HCT116 (cell line): Measurements from ENCODE around the gene MFRP. TPM values are rescaled to one million over a fixed set of nuclear protein-coding genes. Genes with fewer than 3 reads are reported as not detected.
A peak's percentile ranks its signal among the peaks of the same experiment; 100 is the strongest.

Experiments
- ATAC-seq: fragments of 200-7000 bp; cut with Tn5 transposase; 2 replicates; pipeline ENCODE4 v1.9.1; 2020; ENCODE audit warnings: mild to moderate bottlenecking, moderate library complexity
- BruUV-seq: library from RNA; stranded (reverse); fragments of 400-500 nt; replicated peaks from 2 replicates; lab custom pipeline; 2021; lab: Mats Ljungman, UMichigan
- CTCF ChIA-PET: fragments of 300-600 bp; sonication (Branson Sonifier 250); formaldehyde crosslinking; loops from one replicate; lab custom pipeline; 2021; ENCODE audit warnings: antibody characterized with exemption; lab: Charles Lee
- POLR2A ChIA-PET: fragments of 300-600, 350-600 bp; sonication (Branson Sonifier 250); formaldehyde crosslinking; loops from one replicate; lab custom pipeline; 2021; ENCODE audit warnings: antibody characterized with exemption; lab: Charles Lee
- RAD21 ChIA-PET, 2 experiments: fragments of 300-600 bp; sonication (Branson Sonifier 250); formaldehyde crosslinking; loops; one replicate each; lab custom pipeline; 2023; ENCODE audit warnings: low total read pairs in 2 of 2; ENCODE audit not compliant: uncharacterized antibody in 2 of 2, unreplicated experiment in 2 of 2, low non-redundant PET in 1 of 2; lab: Charles Lee
- DNase-seq: peaks from one replicate; pipeline ENCODE4 v3.0.0-alpha.2; 2010; ENCODE audit warnings: low read depth, low spot score
- H2AFZ ChIP-seq: fragments of 200-600 bp; shearing (Covaris generic), sonication (generic); 2 replicates; pipeline ENCODE4 v1.6.1; 2017; ENCODE audit warnings: low read depth, mixed run types, mixed read lengths, antibody characterized with exemption, low read length; ENCODE audit not compliant: poor library complexity, severe bottlenecking
- H3K27ac ChIP-seq: 2 replicates; pipeline ENCODE4 v1.5.1; 2012; ENCODE audit warnings: low read depth, low read length
- H3K27me3 ChIP-seq: fragments of 200-600 bp; sonication (generic); 2 replicates; pipeline ENCODE4 v1.6.1; 2016; ENCODE audit warnings: mixed run types, low read length, mixed read lengths; ENCODE audit not compliant: insufficient read depth
- H3K36me3 ChIP-seq, 2 experiments: fragments of 200-500 bp in 1 of 2; fragments of 200-600 bp in 1 of 2; sonication (Bioruptor generic) in 1 of 2; sonication (generic) in 1 of 2; 2 replicates each; pipeline versions ENCODE4 v1.5.1 to v1.6.1; 2014 to 2016; ENCODE audit warnings: low read length in 2 of 2, inconsistent platforms in 1 of 2, mixed read lengths in 1 of 2, mixed run types in 1 of 2; ENCODE audit not compliant: insufficient read depth in 2 of 2, control insufficient read depth in 1 of 2
- H3K4me1 ChIP-seq, 2 experiments: fragments of 200-600 bp in 1 of 2; sonication (generic) in 1 of 2; 2 replicates each; pipeline versions ENCODE4 v1.5.1 to v1.6.1; 2012 to 2017; ENCODE audit warnings: low read length in 2 of 2, inconsistent platforms in 1 of 2, mild to moderate bottlenecking in 1 of 2, mixed read lengths in 1 of 2, mixed run types in 1 of 2, moderate library complexity in 1 of 2; ENCODE audit not compliant: insufficient read depth in 2 of 2, control insufficient read depth in 1 of 2
- H3K4me2 ChIP-seq: fragments of 200-600 bp; sonication (generic); 2 replicates; pipeline ENCODE4 v1.6.1; 2017; ENCODE audit warnings: mixed run types, low read length, mixed read lengths
- H3K4me3 ChIP-seq, 2 experiments: fragments of 200-600 bp in 1 of 2; sonication (generic) in 1 of 2; replicated peaks in 1 of 2; 2 replicates each; pipeline ENCODE4 v1.5.1; 2011 to 2016; ENCODE audit warnings: low read length in 2 of 2, control low read depth in 1 of 2, low read depth in 1 of 2, mild to moderate bottlenecking in 1 of 2, mixed read lengths in 1 of 2, mixed run types in 1 of 2
- H3K79me2 ChIP-seq: fragments of 200-600 bp; sonication (generic); 2 replicates; pipeline ENCODE4 v1.6.1; 2017; ENCODE audit warnings: mild to moderate bottlenecking, mixed run types, low read length, moderate library complexity, mixed read lengths; ENCODE audit not compliant: insufficient read depth
- H3K9ac ChIP-seq: fragments of 200-600 bp; sonication (generic); 2 replicates; pipeline ENCODE4 v1.6.1; 2016; ENCODE audit warnings: low read length, mixed read lengths
- H3K9me2 ChIP-seq: fragments of 200-600 bp; sonication (generic), shearing (Covaris generic); 2 replicates; pipeline ENCODE4 v1.6.1; 2017; ENCODE audit warnings: mixed run types, mild to moderate bottlenecking, moderate library complexity; ENCODE audit not compliant: insufficient read depth
- H3K9me3 ChIP-seq, 2 experiments: fragments of 200-500 bp in 1 of 2; fragments of 200-600 bp in 1 of 2; sonication (Bioruptor generic) in 1 of 2; sonication (generic) in 1 of 2; 2 replicates each; pipeline ENCODE4 v1.6.1; 2014 to 2017; ENCODE audit warnings: low read length in 2 of 2, mixed read lengths in 2 of 2, inconsistent platforms in 1 of 2, low read depth in 1 of 2, mild to moderate bottlenecking in 1 of 2, mixed run types in 1 of 2, moderate library complexity in 1 of 2; ENCODE audit not compliant: control insufficient read depth in 1 of 2, insufficient read depth in 1 of 2
- H4K20me1 ChIP-seq: fragments of 200-600 bp; sonication (generic), shearing (Covaris generic); 2 replicates; pipeline ENCODE4 v1.6.1; 2017; ENCODE audit warnings: mixed run types, mild to moderate bottlenecking, moderate library complexity; ENCODE audit not compliant: insufficient read depth
- CBX3 ChIP-seq: IDR thresholded peaks from 2 replicates; pipeline ENCODE4 v1.6.1; 2012; ENCODE audit warnings: low read depth
- CEBPB ChIP-seq: IDR thresholded peaks from 2 replicates; pipeline ENCODE4 v1.6.1; 2012; ENCODE audit warnings: low read depth
- CTCF ChIP-seq, 3 experiments: fragments of 200-600 bp in 1 of 3; sonication (generic) in 1 of 3; IDR thresholded peaks in 2 of 3; conservative IDR thresholded peaks in 1 of 3; 2 replicates each; pipeline ENCODE4 v1.5.1; 2012 to 2017; ENCODE audit warnings: low read depth in 2 of 3, low read length in 2 of 3, antibody characterized with exemption in 1 of 3, borderline replicate concordance in 1 of 3, control low read depth in 1 of 3, mild to moderate bottlenecking in 1 of 3, mixed read lengths in 1 of 3, mixed run types in 1 of 3, moderate library complexity in 1 of 3; ENCODE audit not compliant: insufficient read depth in 1 of 3
- ELF1 ChIP-seq: IDR thresholded peaks from 2 replicates; pipeline ENCODE4 v1.6.1; 2012; ENCODE audit warnings: low read depth, borderline replicate concordance
- EZH2 ChIP-seq: fragments of 200-600 bp; sonication (generic); IDR thresholded peaks from 2 replicates; pipeline ENCODE4 v1.6.1; 2017; ENCODE audit warnings: antibody characterized with exemption, mixed run types
- EZH2phosphoT487 ChIP-seq: fragments of 200-600 bp; IDR thresholded peaks from 2 replicates; pipeline ENCODE4 v1.6.1; 2018; ENCODE audit warnings: antibody characterized with exemption, borderline replicate concordance
- FOSL1 ChIP-seq: IDR thresholded peaks from 2 replicates; pipeline ENCODE4 v1.6.1; 2012; ENCODE audit warnings: low read depth
- JUND ChIP-seq: IDR thresholded peaks from 2 replicates; pipeline ENCODE4 v1.6.1; 2012
- MAX ChIP-seq: IDR thresholded peaks from 2 replicates; pipeline ENCODE4 v1.6.1; 2012
- POLR2A ChIP-seq: IDR thresholded peaks from 2 replicates; pipeline ENCODE4 v1.7.0; 2011; ENCODE audit warnings: borderline replicate concordance; ENCODE audit not compliant: insufficient read depth, insufficient read length; ENCODE audit errors: extremely low read depth
- RAD21 ChIP-seq: IDR thresholded peaks from 2 replicates; pipeline ENCODE4 v1.6.1; 2012; ENCODE audit warnings: low read depth, mild to moderate bottlenecking
- SIN3A ChIP-seq: IDR thresholded peaks from 2 replicates; pipeline ENCODE4 v1.6.1; 2012; ENCODE audit warnings: low read depth
- SP1 ChIP-seq: IDR thresholded peaks from 2 replicates; pipeline ENCODE4 v1.6.1; 2012; ENCODE audit warnings: low read depth
- TCF7L2 ChIP-seq: IDR thresholded peaks from 2 replicates; pipeline ENCODE4 v1.7.0; 2011; ENCODE audit warnings: borderline replicate concordance, inconsistent platforms; ENCODE audit not compliant: insufficient read depth, insufficient read length; ENCODE audit errors: extremely low read depth
- YY1 ChIP-seq: IDR thresholded peaks from 2 replicates; pipeline ENCODE4 v1.6.1; 2011; ENCODE audit warnings: low read length, low read depth, moderate library complexity, mild to moderate bottlenecking; ENCODE audit not compliant: insufficient replicate concordance; ENCODE audit errors: extremely low read depth
- ZFX ChIP-seq: fragments of 450-650 bp; IDR thresholded peaks from 2 replicates; pipeline ENCODE4 v1.6.1; 2017
- intact Hi-C: fragments of 100-400 bp; cut with micrococcal nuclease; formaldehyde crosslinking; loops from 2 replicates; pipeline ENCODE4 v1.10.0; 2022
- total RNA-seq: library from RNA; stranded (reverse); gene quantifications from one replicate; pipeline ENCODE4 v1.2.1, GENCODE V29; 2021; ENCODE audit not compliant: unreplicated experiment

The MFRP gene
- total RNA-seq, 1 experiment from 2014 or later: not detected

- peaks cover 0 to 8% of the 10 kb centered on the region in 2 experiments; a peak in 1 of 4 replicates for H3K4me1 ChIP-seq
- H3K9me2 ChIP-seq: no peaks in the 10 kb centered on the region
- intact Hi-C loops: loop anchor here (5.0 kb wide), 1 partner anchor 222 kb away; the partner anchor contains the start of gene DPAGT1
- no peaks in the 10 kb centered on the region for H3K27me3 ChIP-seq
- no peaks in the 10 kb centered on the region for H3K79me2 ChIP-seq
- no peaks in the 10 kb centered on the region for H3K36me3 ChIP-seq
- H3K9me3 ChIP-seq: no peaks in the 10 kb centered on the region
- POLR2A ChIA-PET: no interaction called here
- no peaks in the 10 kb centered on the region for H4K20me1 ChIP-seq
- DNase-seq (no peak), ATAC-seq (no peak)
- H3K4me2 ChIP-seq: no peak overlapping the region
- H3K9ac ChIP-seq: no peak overlapping the region
- H3K4me3 ChIP-seq: no peak overlapping the region
- TF ChIP-seq CBX3 (no peak), ELF1 (no peak), FOSL1 (no peak), YY1 (no peak), SIN3A (no peak), EZH2phosphoT487 (no peak), SP1 (no peak), EZH2 (no peak), MAX (no peak), POLR2A (no peak), ZFX (no peak), JUND (no peak)
- CTCF ChIA-PET: interaction anchor here (2.5 to 3.4 kb wide), 2 partner anchors 15 to 32 kb away, joined by 13 to 44 read pairs; no protein-coding TSS in a partner anchor
- H2AFZ ChIP-seq: no peak overlapping the region
- RAD21 ChIA-PET: interaction anchor here in 1 of 2 experiments (0.6 kb wide), 1 partner anchor 14 kb away, joined by 4 read pairs; no protein-coding TSS in a partner anchor
- no peak overlapping the region for H3K27ac ChIP-seq
- BruUV-seq: no TSS peak
These were observed 22.3 kb downstream of the MFRP start for GRCh38 chr11:119324189-119324588.

- POLR2A ChIA-PET: no interaction called here
- H3K9me3 ChIP-seq: no peaks in the 10 kb centered on the region
- CTCF ChIA-PET: interaction anchor here (0.7 to 3.4 kb wide), 4 partner anchors 15 to 238 kb away, joined by 3 to 44 read pairs (median 8); no protein-coding TSS in a partner anchor
- H3K4me2 ChIP-seq: peak overlapping the region; percentile 29
- DNase-seq (peak; percentile 51), ATAC-seq (peak; percentile 71)
- peaks cover 0 to 10% of the 10 kb centered on the region in 2 experiments; a peak in 1 of 4 replicates for H3K4me1 ChIP-seq
- no peak overlapping the region for H3K9ac ChIP-seq
- intact Hi-C loops: loop anchor here (5.0 kb wide), 1 partner anchor 221 kb away; the partner anchor contains the start of gene DPAGT1
- H3K27ac ChIP-seq: no peak overlapping the region
- H3K4me3 ChIP-seq: no peak overlapping the region
- RAD21 ChIA-PET: no interaction called here
- no peaks in the 10 kb centered on the region for H3K9me2 ChIP-seq
- no peaks in the 10 kb centered on the region for H3K27me3 ChIP-seq
- no peaks in the 10 kb centered on the region for H3K36me3 ChIP-seq
- no peaks in the 10 kb centered on the region for H3K79me2 ChIP-seq
- H2AFZ ChIP-seq: no peak overlapping the region
- H4K20me1 ChIP-seq: no peaks in the 10 kb centered on the region
- TF ChIP-seq YY1: peak; percentile 33
- TF ChIP-seq MAX: no peak
- TF ChIP-seq CEBPB: no peak
- peak; percentile 76 to 90 (median 85) for TF ChIP-seq CTCF (IDR thresholded peaks at IDR 0.05 in 2 of 3, conservative IDR thresholded peaks at IDR 0.05 in 1 of 3; ENCODE audit: borderline replicate concordance in 1 of 3, insufficient read depth in 1 of 3, low read depth in 2 of 3, low read length in 2 of 3)
- TF ChIP-seq TCF7L2: no peak
- peak; percentile 84 for TF ChIP-seq RAD21
- BruUV-seq: no TSS peak
These were observed 22.9 kb downstream of the MFRP start for GRCh38 chr11:119323532-119324033.
